ENCODE measurements around the gene CHPT1.
"Not testable (repeated sequence)": the region's sequence is repeated elsewhere in the genome, so short reads cannot be mapped to it uniquely, and the experiment has no call there.

GRCh38 chr12:101676497-101676896 lies 20.9 kb upstream of the CHPT1 start:
- not testable (repeated sequence) for TF ChIP-seq EZH2 (IDR thresholded peaks at IDR 0.05; ENCODE audit: borderline replicate concordance, insufficient read depth, low read length, poor library complexity, severe bottlenecking); REST (IDR thresholded peaks at IDR 0.05; ENCODE audit: borderline replicate concordance); EP300 (conservative IDR thresholded peaks at IDR 0.05; ENCODE audit: poor library complexity, severe bottlenecking); CTCF (IDR thresholded peaks at IDR 0.05; ENCODE audit: poor library complexity, severe bottlenecking); POLR2AphosphoS5 (IDR thresholded peaks at IDR 0.05)
